PFSK-1 (cell line): Measurements from ENCODE around the gene IQCM.

Experiments used
- POLR2AphosphoS5 ChIP-seq: IDR thresholded peaks from 2 replicates; pipeline ENCODE4 v1.6.1; 2012; ENCODE audit warnings: low read depth, mild to moderate bottlenecking, control low read depth, low read length, moderate library complexity
- SIN3A ChIP-seq: IDR thresholded peaks from 2 replicates; pipeline ENCODE4 v1.6.1; 2012; ENCODE audit warnings: mild to moderate bottlenecking, low read length, moderate library complexity, borderline replicate concordance; ENCODE audit not compliant: insufficient read depth
- TAF1 ChIP-seq: IDR thresholded peaks from 2 replicates; pipeline ENCODE4 v1.6.1; 2012; ENCODE audit warnings: low read length, control low read depth, borderline replicate concordance; ENCODE audit not compliant: insufficient read depth
- TF ChIP-seq, protein P1 (sequence below), 2 experiments: IDR thresholded peaks; 2 replicates each; pipeline versions ENCODE4 v1.6.1 to v1.8.0; 2011 to 2012; ENCODE audit warnings: low read depth in 2 of 2, low read length in 2 of 2, control low read depth in 1 of 2, inconsistent platforms in 1 of 2, mild to moderate bottlenecking in 1 of 2, moderate library complexity in 1 of 2; ENCODE audit not compliant: insufficient read depth in 1 of 2

DNA sequence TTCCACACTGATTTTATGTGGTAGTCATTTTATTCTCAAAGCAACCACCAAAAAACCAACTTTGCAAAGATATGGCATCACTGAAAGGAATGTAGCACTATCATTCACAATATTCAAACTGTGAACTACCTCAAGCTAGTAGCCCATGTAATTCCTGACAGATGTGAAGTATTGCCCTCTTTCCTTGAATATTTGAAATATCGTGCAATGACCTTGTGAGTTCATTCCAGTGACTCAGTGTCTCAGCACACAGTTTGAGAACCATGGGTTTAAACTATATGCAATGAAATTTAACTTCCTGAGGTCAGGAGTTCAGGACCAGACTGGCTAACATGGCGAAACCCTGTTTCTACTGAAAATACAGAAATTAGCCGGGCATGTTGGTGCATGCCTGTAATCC lies 20.9 kb upstream of the IQCM start:
- TF ChIP-seq POLR2AphosphoS5, result no peak
- TF ChIP-seq TAF1, result no peak
- TF ChIP-seq, protein P1, sequence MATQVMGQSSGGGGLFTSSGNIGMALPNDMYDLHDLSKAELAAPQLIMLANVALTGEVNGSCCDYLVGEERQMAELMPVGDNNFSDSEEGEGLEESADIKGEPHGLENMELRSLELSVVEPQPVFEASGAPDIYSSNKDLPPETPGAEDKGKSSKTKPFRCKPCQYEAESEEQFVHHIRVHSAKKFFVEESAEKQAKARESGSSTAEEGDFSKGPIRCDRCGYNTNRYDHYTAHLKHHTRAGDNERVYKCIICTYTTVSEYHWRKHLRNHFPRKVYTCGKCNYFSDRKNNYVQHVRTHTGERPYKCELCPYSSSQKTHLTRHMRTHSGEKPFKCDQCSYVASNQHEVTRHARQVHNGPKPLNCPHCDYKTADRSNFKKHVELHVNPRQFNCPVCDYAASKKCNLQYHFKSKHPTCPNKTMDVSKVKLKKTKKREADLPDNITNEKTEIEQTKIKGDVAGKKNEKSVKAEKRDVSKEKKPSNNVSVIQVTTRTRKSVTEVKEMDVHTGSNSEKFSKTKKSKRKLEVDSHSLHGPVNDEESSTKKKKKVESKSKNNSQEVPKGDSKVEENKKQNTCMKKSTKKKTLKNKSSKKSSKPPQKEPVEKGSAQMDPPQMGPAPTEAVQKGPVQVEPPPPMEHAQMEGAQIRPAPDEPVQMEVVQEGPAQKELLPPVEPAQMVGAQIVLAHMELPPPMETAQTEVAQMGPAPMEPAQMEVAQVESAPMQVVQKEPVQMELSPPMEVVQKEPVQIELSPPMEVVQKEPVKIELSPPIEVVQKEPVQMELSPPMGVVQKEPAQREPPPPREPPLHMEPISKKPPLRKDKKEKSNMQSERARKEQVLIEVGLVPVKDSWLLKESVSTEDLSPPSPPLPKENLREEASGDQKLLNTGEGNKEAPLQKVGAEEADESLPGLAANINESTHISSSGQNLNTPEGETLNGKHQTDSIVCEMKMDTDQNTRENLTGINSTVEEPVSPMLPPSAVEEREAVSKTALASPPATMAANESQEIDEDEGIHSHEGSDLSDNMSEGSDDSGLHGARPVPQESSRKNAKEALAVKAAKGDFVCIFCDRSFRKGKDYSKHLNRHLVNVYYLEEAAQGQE (IDR thresholded peaks at IDR 0.05; ENCODE audit: insufficient read depth in 1 of 2, low read depth in 2 of 2, low read length in 2 of 2), result no peak
- no peak for TF ChIP-seq SIN3A
